MCF 10A (cell line): ENCODE data around the gene MALL. TPM values are rescaled to one million over a fixed set of nuclear protein-coding genes. Genes with fewer than 3 reads are reported as not detected.

Source experiments
- BruUV-seq: library from RNA; stranded (reverse); fragments of 400-500 nt; replicated peaks from 2 replicates; lab custom pipeline; 2021; lab: Mats Ljungman, UMichigan
- CTCF ChIA-PET: fragments of 300-600 bp; sonication (Branson Sonifier 250); formaldehyde crosslinking; extraction: SDS; loops from one replicate; lab custom pipeline; 2021; ENCODE audit warnings: antibody characterized with exemption, inconsistent platforms; lab: Yijun Ruan, JAX
- POLR2A ChIA-PET: fragments of 300-600, 350-650 bp; sonication (Branson Sonifier 250); formaldehyde crosslinking; extraction: SDS; loops from one replicate; lab custom pipeline; 2020; ENCODE audit warnings: antibody characterized with exemption, inconsistent platforms; lab: Yijun Ruan, JAX
- DNase-seq: peaks from one replicate; pipeline ENCODE4 v3.0.0-alpha.2; 2018; ENCODE audit not compliant: unreplicated experiment
- H3K27ac Mint-ChIP-seq: one replicate; pipeline ENCODE4 v1.8.0; 2022; ENCODE audit warnings: mild to moderate bottlenecking, low read depth, mixed read lengths; ENCODE audit not compliant: unreplicated experiment
- H3K27me3 Mint-ChIP-seq: one replicate; pipeline ENCODE4 v1.8.0; 2022; ENCODE audit warnings: mixed read lengths; ENCODE audit not compliant: insufficient read depth, unreplicated experiment
- H3K36me3 Mint-ChIP-seq: one replicate; pipeline ENCODE4 v1.8.0; 2022; ENCODE audit warnings: mild to moderate bottlenecking, moderate library complexity, mixed read lengths; ENCODE audit not compliant: insufficient read depth, unreplicated experiment
- H3K4me1 Mint-ChIP-seq: one replicate; pipeline ENCODE4 v1.8.0; 2022; ENCODE audit warnings: mixed read lengths; ENCODE audit not compliant: insufficient read depth, unreplicated experiment
- H3K4me3 Mint-ChIP-seq: one replicate; pipeline ENCODE4 v1.8.0; 2022; ENCODE audit warnings: mild to moderate bottlenecking, moderate library complexity, mixed read lengths; ENCODE audit not compliant: unreplicated experiment
- H3K9me3 Mint-ChIP-seq: one replicate; pipeline ENCODE4 v1.8.0; 2022; ENCODE audit warnings: mixed read lengths; ENCODE audit not compliant: unreplicated experiment
- CTCF ChIP-seq: fragments of 200-600 bp; IDR thresholded peaks from one replicate; pipeline ENCODE4 v1.8.0; 2022; ENCODE audit warnings: antibody characterized with exemption, mild to moderate bottlenecking; ENCODE audit not compliant: unreplicated experiment
- intact Hi-C: fragments of 100-400 bp; cut with micrococcal nuclease; formaldehyde crosslinking; loops from 2 replicates; pipeline ENCODE4 v1.14.1; 2022
- total RNA-seq: library from RNA; stranded (reverse); gene quantifications from 2 replicates; pipeline ENCODE4 v1.2.3, GENCODE V29; 2022

MALL gene
- total RNA-seq, 1 experiment from 2014 or later, result 1.8 TPM

GRCh38 chr2:110134025-110134424, 18.4 kb upstream of the MALL start:
- no peak for TF ChIP-seq CTCF
- Mint-ChIP-seq H3K4me3 (no peak overlapping the region), H3K4me1 (no peaks in the 10 kb centered on the region), H3K27ac (no peak overlapping the region), H3K36me3 (no peaks in the 10 kb centered on the region), H3K27me3 (no peaks in the 10 kb centered on the region), H3K9me3 (no peaks in the 10 kb centered on the region)
- intact Hi-C loops, result no loop called here
- POLR2A ChIA-PET, result interaction anchor here (1.2 kb wide), 1 partner anchor 20 kb away, joined by 4 read pairs; no protein-coding TSS in a partner anchor
- BruUV-seq, result no TSS peak
- CTCF ChIA-PET, result no interaction called here
- no peak for DNase-seq

- H3K27me3 Mint-ChIP-seq, result no peaks in the 10 kb centered on the region
- no peak overlapping the region for H3K27ac Mint-ChIP-seq
- no peak for TF ChIP-seq CTCF
- intact Hi-C loops, result no loop called here
- ChIA-PET CTCF (no interaction called here), POLR2A (no interaction called here)
- no peak overlapping the region for H3K4me3 Mint-ChIP-seq
- no peak for DNase-seq
- no TSS peak for BruUV-seq
- no peaks in the 10 kb centered on the region for H3K9me3 Mint-ChIP-seq
- no peaks in the 10 kb centered on the region for H3K36me3 Mint-ChIP-seq
- peaks cover 2% of the 10 kb centered on the region for H3K4me1 Mint-ChIP-seq
Measured at GRCh38 chr2:110131166-110131565, 15.5 kb upstream of the MALL start.

GRCh38 chr2:110130757-110131156, 15.1 kb upstream of the MALL start:
- intact Hi-C loops, result no loop called here
- no peaks in the 10 kb centered on the region for H3K36me3 Mint-ChIP-seq
- POLR2A ChIA-PET, result no interaction called here
- H3K4me3 Mint-ChIP-seq, result no peak overlapping the region
- no peak overlapping the region for H3K27ac Mint-ChIP-seq
- BruUV-seq, result no TSS peak
- CTCF ChIA-PET, result no interaction called here
- H3K9me3 Mint-ChIP-seq, result no peaks in the 10 kb centered on the region
- H3K27me3 Mint-ChIP-seq, result no peaks in the 10 kb centered on the region
- H3K4me1 Mint-ChIP-seq, result peaks cover 5% of the 10 kb centered on the region
- no peak for TF ChIP-seq CTCF
- DNase-seq, result no peak

GRCh38 chr2:110126906-110127305, 11.3 kb upstream of the MALL start:
- Mint-ChIP-seq H3K27me3 (no peaks in the 10 kb centered on the region), H3K4me1 (peaks cover 14% of the 10 kb centered on the region), H3K9me3 (no peaks in the 10 kb centered on the region), H3K36me3 (no peaks in the 10 kb centered on the region), H3K27ac (no peak overlapping the region), H3K4me3 (no peak overlapping the region)
- no TSS peak for BruUV-seq
- ChIA-PET POLR2A (no interaction called here), CTCF (no interaction called here)
- intact Hi-C loops, result no loop called here
- no peak for TF ChIP-seq CTCF
- DNase-seq, result no peak
